NB4 (cell line): ENCODE results near the gene NR2F2.
A peak's percentile ranks its signal among the peaks of the same experiment; 100 is the strongest.

Experiments
- DNase-seq: peaks from one replicate; pipeline ENCODE4 v3.0.0; 2010; ENCODE audit warnings: low read depth
- H3K4me3 ChIP-seq: one replicate; pipeline ENCODE4 v1.5.1; 2011; ENCODE audit warnings: mild to moderate bottlenecking, low read depth, low read length, moderate library complexity
- CTCF ChIP-seq: IDR thresholded peaks from one replicate; pipeline ENCODE4 v1.5.1; 2012; ENCODE audit warnings: low read depth, low read length
- MYC ChIP-seq: IDR thresholded peaks from 2 replicates; pipeline ENCODE4 v1.6.1; 2011; ENCODE audit warnings: low read depth, low read length
- POLR2A ChIP-seq: IDR thresholded peaks from 2 replicates; pipeline ENCODE4 v1.6.1; 2011; ENCODE audit warnings: mild to moderate bottlenecking; ENCODE audit not compliant: insufficient read length; ENCODE audit errors: extremely low read depth
- TF ChIP-seq, protein P1 (sequence below): IDR thresholded peaks from 2 replicates; pipeline ENCODE4 v1.6.1; 2011; ENCODE audit warnings: low read depth, low read length

Gene NR2F2

GRCh38 chr15:96324192-96324895 is 6.2 kb upstream of the NR2F2 start:
- DNase-seq, result no peak
- H3K4me3 ChIP-seq, result no peak overlapping the region
- no peak for TF ChIP-seq POLR2A
- no peak for TF ChIP-seq MYC
- no peak for TF ChIP-seq CTCF
- TF ChIP-seq, protein P1, sequence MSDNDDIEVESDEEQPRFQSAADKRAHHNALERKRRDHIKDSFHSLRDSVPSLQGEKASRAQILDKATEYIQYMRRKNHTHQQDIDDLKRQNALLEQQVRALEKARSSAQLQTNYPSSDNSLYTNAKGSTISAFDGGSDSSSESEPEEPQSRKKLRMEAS, result no peak

- TF ChIP-seq CTCF, result no peak
- peak overlapping the region; percentile 84 for H3K4me3 ChIP-seq
- no peak for DNase-seq
Measured at GRCh38 chr15:96324940-96325540, 5.5 kb upstream of the NR2F2 start.

GRCh38 chr15:96325541-96326327 is 4.8 kb upstream of the NR2F2 start:
- no peak for TF ChIP-seq MYC
- no peak for TF ChIP-seq POLR2A
- no peak for TF ChIP-seq CTCF
- TF ChIP-seq, protein P1, result no peak
- DNase-seq, result peak; percentile 54
- H3K4me3 ChIP-seq, result peak overlapping the region; percentile 84

- peak; percentile 95 for DNase-seq
- no peak for TF ChIP-seq CTCF
- no peak for TF ChIP-seq POLR2A
- peak; percentile 62 for TF ChIP-seq MYC
- TF ChIP-seq, protein P1, result peak; percentile 61
- peak overlapping the region; percentile 84 for H3K4me3 ChIP-seq
Measured at GRCh38 chr15:96326328-96327154, 4.0 kb upstream of the NR2F2 start.

- DNase-seq, result peak; percentile 92
- no peak; the same call in 1 of the 2 replicates for TF ChIP-seq MYC
- TF ChIP-seq POLR2A, result no peak
- TF ChIP-seq, protein P1, result peak; percentile 30; the same call in 1 of the 2 replicates
- peak; percentile 70 for TF ChIP-seq CTCF
- H3K4me3 ChIP-seq, result peak overlapping the region; percentile 84
Measured at GRCh38 chr15:96327155-96327741, 3.3 kb upstream of the NR2F2 start.
